ENCODE data around the gene PLEKHA6. TPM values are rescaled to one million over a fixed set of nuclear protein-coding genes. Genes with fewer than 3 reads are reported as not detected.

PLEKHA6 gene
- polyA plus RNA-seq, 1 donor from 2014 or later: 22.6 TPM

- Histone ChIP-seq H3K27ac (ENCODE audit: low read length) (no peak overlapping the region), H2AFZ (ENCODE audit: low read depth, low read length) (no peak overlapping the region), H3K9ac (ENCODE audit: low read length) (no peak overlapping the region), H3K9me2 (ENCODE audit: insufficient read depth, low read length) (no peaks in the 10 kb centered on the region), H3K4me3 (ENCODE audit: low read length) (no peak overlapping the region), H3K9me3 (ENCODE audit: low read length) (no peaks in the 10 kb centered on the region), H3K27me3 (ENCODE audit: insufficient read depth, low read depth, low read length) (no peaks in the 10 kb centered on the region), H3F3A (ENCODE audit: insufficient read depth, low read length, poor library complexity, severe bottlenecking) (no peaks in the 10 kb centered on the region), H3K36me3 (ENCODE audit: insufficient read depth, low read length) (peaks cover 12% of the 10 kb centered on the region), H4K20me1 (ENCODE audit: insufficient read depth) (no peaks in the 10 kb centered on the region), H3K79me2 (replicated peaks; ENCODE audit: insufficient read depth, low read length) (no peaks in the 10 kb centered on the region), H3K4me2 (ENCODE audit: low read length) (no peak overlapping the region)
- TF ChIP-seq MXI1 (conservative IDR thresholded peaks at IDR 0.05; ENCODE audit: poor library complexity, severe bottlenecking) (no peak), SMC3 (conservative IDR thresholded peaks at IDR 0.05; ENCODE audit: poor library complexity) (no peak), POLR2AphosphoS5 (IDR thresholded peaks at IDR 0.05) (no peak), EZH2 (IDR thresholded peaks at IDR 0.05; ENCODE audit: borderline replicate concordance, insufficient read depth, low read length, poor library complexity, severe bottlenecking) (no peak), CTCF (IDR thresholded peaks at IDR 0.05; ENCODE audit: poor library complexity, severe bottlenecking) (no peak), RAD21 (conservative IDR thresholded peaks at IDR 0.05) (no peak), EP300 (conservative IDR thresholded peaks at IDR 0.05; ENCODE audit: poor library complexity, severe bottlenecking) (no peak), TAF1 (IDR thresholded peaks at IDR 0.05; ENCODE audit: low read depth) (no peak), REST (IDR thresholded peaks at IDR 0.05; ENCODE audit: borderline replicate concordance) (no peak)
These were observed 109.8 kb downstream of the PLEKHA6 start for GRCh38 chr1:204249736-204250427.

DNA sequence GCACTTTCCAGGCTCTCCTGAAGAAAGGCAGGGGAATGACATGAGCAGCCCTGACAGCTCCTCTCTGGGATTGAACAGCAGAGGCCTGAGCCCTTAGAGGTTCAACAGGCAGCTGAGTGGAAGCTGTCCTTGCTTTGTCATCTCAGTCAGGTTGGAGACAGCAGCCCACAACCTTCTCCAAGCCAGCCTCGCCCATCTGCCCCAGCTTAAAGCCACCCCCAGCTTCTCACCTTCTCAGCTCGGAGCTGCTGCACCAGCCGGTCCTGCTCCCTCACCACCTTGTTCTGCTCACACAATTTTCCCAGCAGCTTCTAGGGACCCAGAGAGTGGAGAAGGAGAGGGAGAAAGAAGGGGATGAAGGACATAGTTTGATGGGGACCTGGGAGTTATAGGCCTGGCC, 110.8 kb downstream of the PLEKHA6 start:
- Histone ChIP-seq H4K20me1 (ENCODE audit: insufficient read depth) (no peaks in the 10 kb centered on the region), H3K9ac (ENCODE audit: low read length) (no peak overlapping the region), H3K4me3 (ENCODE audit: low read length) (no peak overlapping the region), H3K27ac (ENCODE audit: low read length) (no peak overlapping the region), H3K4me2 (ENCODE audit: low read length) (no peak overlapping the region), H3K79me2 (replicated peaks; ENCODE audit: insufficient read depth, low read length) (no peaks in the 10 kb centered on the region), H3K9me2 (ENCODE audit: insufficient read depth, low read length) (no peaks in the 10 kb centered on the region), H3K27me3 (ENCODE audit: insufficient read depth, low read depth, low read length) (no peaks in the 10 kb centered on the region), H3K9me3 (ENCODE audit: low read length) (no peaks in the 10 kb centered on the region), H3K36me3 (ENCODE audit: insufficient read depth, low read length) (peaks cover 12% of the 10 kb centered on the region), H2AFZ (ENCODE audit: low read depth, low read length) (no peak overlapping the region), H3F3A (ENCODE audit: insufficient read depth, low read length, poor library complexity, severe bottlenecking) (no peaks in the 10 kb centered on the region)
- no peak for TF ChIP-seq TAF1 (IDR thresholded peaks at IDR 0.05; ENCODE audit: low read depth)
- TF ChIP-seq REST (IDR thresholded peaks at IDR 0.05; ENCODE audit: borderline replicate concordance): no peak
- TF ChIP-seq POLR2AphosphoS5 (IDR thresholded peaks at IDR 0.05): no peak
- no peak for TF ChIP-seq MXI1 (conservative IDR thresholded peaks at IDR 0.05; ENCODE audit: poor library complexity, severe bottlenecking)
- TF ChIP-seq EP300 (conservative IDR thresholded peaks at IDR 0.05; ENCODE audit: poor library complexity, severe bottlenecking): no peak
- TF ChIP-seq SMC3 (conservative IDR thresholded peaks at IDR 0.05; ENCODE audit: poor library complexity): no peak
- TF ChIP-seq RAD21 (conservative IDR thresholded peaks at IDR 0.05): no peak
- no peak for TF ChIP-seq CTCF (IDR thresholded peaks at IDR 0.05; ENCODE audit: poor library complexity, severe bottlenecking)
- no peak for TF ChIP-seq EZH2 (IDR thresholded peaks at IDR 0.05; ENCODE audit: borderline replicate concordance, insufficient read depth, low read length, poor library complexity, severe bottlenecking)

Data from neural cell (in vitro differentiated cells).